Kasumi-1 (cell line): Measurements from ENCODE around the gene PI4KB.
"Not testable (repeated sequence)": the region's sequence is repeated elsewhere in the genome, so short reads cannot be mapped to it uniquely, and the experiment has no call there.

Experiments used
- DNase-seq, 2 experiments: peaks; one replicate each; lab custom pipeline; 2025; lab: John Stamatoyannopoulos, UW

PI4KB gene

GRCh38 chr1:151281225-151281968 is 45.8 kb downstream of the PI4KB start:
- peak; percentile 98 to 99 for DNase-seq

- peak; percentile 76 to 82 for DNase-seq
Measured at GRCh38 chr1:151277249-151277648, 50.0 kb downstream of the PI4KB start.

- DNase-seq, result not testable (repeated sequence)
Measured at GRCh38 chr1:151275341-151275740, 51.9 kb downstream of the PI4KB start.

GRCh38 chr1:151273924-151274466 is 53.2 kb downstream of the PI4KB start:
- DNase-seq, result no peak

GRCh38 chr1:151267760-151268159 is 59.5 kb downstream of the PI4KB start:
- peak; percentile 26 to 31 for DNase-seq

- DNase-seq, result no peak
Measured at GRCh38 chr1:151266821-151267220, 60.4 kb downstream of the PI4KB start.

- DNase-seq, result no peak
Measured at GRCh38 chr1:151266315-151266714, 60.9 kb downstream of the PI4KB start.

- no peak for DNase-seq
Measured at GRCh38 chr1:151265446-151266236, 61.6 kb downstream of the PI4KB start.

GRCh38 chr1:151259351-151259750 is 67.9 kb downstream of the PI4KB start:
- DNase-seq, result no peak

- peak in 1 of 2 experiments; percentile 31 for DNase-seq
Measured at GRCh38 chr1:151255381-151255780, 71.8 kb downstream of the PI4KB start.

- peak; percentile 98 to 99 for DNase-seq
Measured at GRCh38 chr1:151254217-151255213, 72.7 kb downstream of the PI4KB start, which contains the start of gene PSMD4. PSMD4 (plus strand) TSS chr1:151254734; CDS start chr1:151254783, 49 bp downstream.

- peak; percentile 96 to 97 for DNase-seq
Measured at GRCh38 chr1:151251656-151252470, 75.4 kb downstream of the PI4KB start.

- DNase-seq, result no peak
Measured at GRCh38 chr1:151246786-151247185, 80.4 kb downstream of the PI4KB start.

GRCh38 chr1:151243683-151244216 is 83.5 kb downstream of the PI4KB start:
- no peak for DNase-seq

GRCh38 chr1:151242442-151242841 is 84.8 kb downstream of the PI4KB start:
- no peak for DNase-seq
